Fibroblast of lung (primary cell): ENCODE results near the gene SCYGR3. TPM values are rescaled to one million over a fixed set of nuclear protein-coding genes. Genes with fewer than 3 reads are reported as not detected.

Experiments used
- DNase-seq, 2 donors: peaks; one replicate each; pipeline versions ENCODE4 v3.0.0 to v3.0.0-alpha.2; 2010; ENCODE audit warnings: low read depth in 2 of 2
- H2AFZ ChIP-seq: 2 replicates; pipeline ENCODE4 v1.5.1; 2012; ENCODE audit warnings: low read length, control low read depth, inconsistent platforms
- H3K27ac ChIP-seq: 2 replicates; pipeline ENCODE4 v1.5.1; 2011; ENCODE audit warnings: low read length, control low read depth; ENCODE audit not compliant: insufficient read depth
- H3K27me3 ChIP-seq: 2 replicates; pipeline ENCODE4 v1.5.1; 2011; ENCODE audit warnings: mild to moderate bottlenecking, low read length; ENCODE audit not compliant: control insufficient read depth, insufficient read depth
- H3K36me3 ChIP-seq: 2 replicates; pipeline ENCODE4 v1.5.1; 2011; ENCODE audit warnings: low read length; ENCODE audit not compliant: control insufficient read depth, insufficient read depth
- H3K4me1 ChIP-seq: 2 replicates; pipeline ENCODE4 v1.5.1; 2011; ENCODE audit warnings: low read length; ENCODE audit not compliant: control insufficient read depth, insufficient read depth; ENCODE audit errors: extremely low read depth
- H3K4me2 ChIP-seq: 2 replicates; pipeline ENCODE4 v1.5.1; 2011; ENCODE audit warnings: low read length, control low read depth; ENCODE audit not compliant: insufficient read depth; ENCODE audit errors: extremely low read depth
- H3K4me3 ChIP-seq, 4 experiments: fragments of 200-600 bp in 1 of 4; sonication (generic) in 1 of 4; replicated peaks in 1 of 4; 2 replicates each; pipeline ENCODE4 v1.5.1; 2011 to 2016; ENCODE audit warnings: low read length in 4 of 4, low read depth in 3 of 4, mild to moderate bottlenecking in 3 of 4, control low read depth in 2 of 4, inconsistent platforms in 1 of 4, mixed read lengths in 1 of 4; ENCODE audit not compliant: insufficient read depth in 1 of 4; ENCODE audit errors: control extremely low read depth in 1 of 4
- H3K79me2 ChIP-seq: 2 replicates; pipeline ENCODE4 v1.5.1; 2012; ENCODE audit warnings: mild to moderate bottlenecking, low read length, inconsistent platforms; ENCODE audit not compliant: control insufficient read depth, insufficient read depth
- H3K9ac ChIP-seq: 2 replicates; pipeline ENCODE4 v1.5.1; 2011; ENCODE audit warnings: mild to moderate bottlenecking, low read length, control low read depth; ENCODE audit not compliant: insufficient read depth
- H3K9me3 ChIP-seq: 2 replicates; pipeline ENCODE4 v1.5.1; 2012; ENCODE audit warnings: low read depth, low read length; ENCODE audit not compliant: control insufficient read depth, insufficient read depth
- H4K20me1 ChIP-seq: 2 replicates; pipeline ENCODE4 v1.5.1; 2011; ENCODE audit warnings: low read length; ENCODE audit not compliant: control insufficient read depth, insufficient read depth; ENCODE audit errors: extremely low read depth
- CTCF ChIP-seq, 2 donors: IDR thresholded peaks in 1 of 2; conservative IDR thresholded peaks in 1 of 2; 1 replicate in 1 of 2; 2 replicates in 1 of 2; pipeline ENCODE4 v1.5.1; 2011 to 2012; ENCODE audit warnings: low read length in 2 of 2, control low read depth in 1 of 2, inconsistent platforms in 1 of 2, low read depth in 1 of 2, mild to moderate bottlenecking in 1 of 2
- EZH2 ChIP-seq: IDR thresholded peaks from 2 replicates; pipeline ENCODE4 v1.5.1; 2012; ENCODE audit warnings: low read length, control low read depth, mild to moderate bottlenecking; ENCODE audit errors: missing control alignments
- polyA plus RNA-seq, 2 donors: library from polyadenylated mRNA; depleted of rRNA in 1 of 2; stranded (reverse) in 1 of 2; unstranded in 1 of 2; fragments of >200 nt; gene quantifications; 2 replicates each; pipeline ENCODE4 v1.2.1, GENCODE V29; 2011 to 2012; ENCODE audit warnings: missing spikeins in 1 of 2
- total RNA-seq: library from RNA; depleted of rRNA; stranded (reverse); fragments of >200 nt; gene quantifications from 2 replicates; pipeline ENCODE4 v1.2.1, GENCODE V29; 2014

The SCYGR3 gene
- total and polyA plus RNA-seq, 2 donors (not counting 1 experiment from before 2014, with no cell fraction given): not detected

GRCh38 chr2:227657199-227657845 lies 42.7 kb upstream of the SCYGR3 start:
- peaks cover 4% of the 10 kb centered on the region for H3K4me1 ChIP-seq
- peak; percentile 65 to 69 for DNase-seq
- no peaks in the 10 kb centered on the region for H3K27me3 ChIP-seq
- no peak for TF ChIP-seq EZH2
- no peak for TF ChIP-seq CTCF (conservative IDR thresholded peaks at IDR 0.05 in 1 of 2, IDR thresholded peaks at IDR 0.05 in 1 of 2; ENCODE audit: low read depth in 1 of 2, low read length in 2 of 2)
- no peaks in the 10 kb centered on the region for H4K20me1 ChIP-seq
- no peak overlapping the region for H3K4me3 ChIP-seq
- no peak overlapping the region for H2AFZ ChIP-seq
- H3K27ac ChIP-seq: no peak overlapping the region
- H3K9me3 ChIP-seq: no peaks in the 10 kb centered on the region
- H3K9ac ChIP-seq: no peak overlapping the region
- H3K79me2 ChIP-seq: no peaks in the 10 kb centered on the region
- no peaks in the 10 kb centered on the region for H3K36me3 ChIP-seq
- no peak overlapping the region for H3K4me2 ChIP-seq

- no peaks in the 10 kb centered on the region for H4K20me1 ChIP-seq
Observed at GRCh38 chr2:227655454-227655853, 40.8 kb upstream of the SCYGR3 start.

GRCh38 chr2:227654426-227654825 lies 39.8 kb upstream of the SCYGR3 start:
- H2AFZ ChIP-seq: no peak overlapping the region
- no peaks in the 10 kb centered on the region for H3K27me3 ChIP-seq
- no peaks in the 10 kb centered on the region for H3K79me2 ChIP-seq
- H3K4me1 ChIP-seq: peaks cover 4% of the 10 kb centered on the region
- DNase-seq: no peak
- H3K9ac ChIP-seq: no peak overlapping the region
- no peaks in the 10 kb centered on the region for H4K20me1 ChIP-seq
- no peak overlapping the region for H3K27ac ChIP-seq
- H3K9me3 ChIP-seq: no peaks in the 10 kb centered on the region
- no peak for TF ChIP-seq CTCF (conservative IDR thresholded peaks at IDR 0.05 in 1 of 2, IDR thresholded peaks at IDR 0.05 in 1 of 2; ENCODE audit: low read depth in 1 of 2, low read length in 2 of 2)
- no peak for TF ChIP-seq EZH2
- H3K4me3 ChIP-seq: no peak overlapping the region
- no peak overlapping the region for H3K4me2 ChIP-seq
- H3K36me3 ChIP-seq: no peaks in the 10 kb centered on the region

More at GRCh38 chr2:227655454-227655853, 40.8 kb upstream of the SCYGR3 start:
- Histone ChIP-seq H3K36me3 (no peaks in the 10 kb centered on the region), H2AFZ (no peak overlapping the region), H3K9me3 (no peaks in the 10 kb centered on the region), H3K4me3 (no peak overlapping the region), H3K9ac (no peak overlapping the region), H3K4me2 (no peak overlapping the region), H3K27ac (no peak overlapping the region), H3K27me3 (no peaks in the 10 kb centered on the region), H3K4me1 (peaks cover 4% of the 10 kb centered on the region), H3K79me2 (no peaks in the 10 kb centered on the region)
- TF ChIP-seq EZH2 (no peak), CTCF (conservative IDR thresholded peaks at IDR 0.05 in 1 of 2, IDR thresholded peaks at IDR 0.05 in 1 of 2; ENCODE audit: low read depth in 1 of 2, low read length in 2 of 2) (no peak)
- peak; percentile 90 to 93 for DNase-seq
